ENCODE results near the gene BABAM2.
"Not testable (repeated sequence)": the region's sequence is repeated elsewhere in the genome, so short reads cannot be mapped to it uniquely, and the experiment has no call there.

The BABAM2 gene

DNA sequence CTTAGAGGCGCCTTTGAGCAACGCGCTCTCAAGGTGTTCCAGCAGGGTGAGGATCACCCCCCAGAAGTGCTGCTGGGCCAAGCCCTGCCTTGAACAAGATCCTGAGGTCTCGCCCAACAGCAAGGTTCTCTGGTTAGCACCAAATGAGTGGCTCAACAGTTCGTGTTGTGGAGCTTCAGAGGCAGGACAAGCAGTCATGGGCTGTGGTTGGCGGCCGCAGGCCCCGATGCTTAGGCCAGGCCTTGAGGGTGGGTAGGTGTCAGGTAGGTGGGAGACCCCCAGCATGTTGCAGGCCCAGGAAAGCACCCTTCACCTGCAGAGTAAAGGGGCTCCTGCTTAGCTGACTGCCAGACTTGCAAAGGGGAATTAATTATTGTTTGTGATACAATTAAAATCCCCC lies 431.9 kb downstream of the BABAM2 start:
- no peak for DNase-seq

GRCh38 chr2:28322981-28323396 lies 432.5 kb downstream of the BABAM2 start:
- DNase-seq: no peak

GRCh38 chr2:28325173-28325566 lies 434.6 kb downstream of the BABAM2 start:
- DNase-seq: no peak

GRCh38 chr2:28325567-28326468 lies 435.3 kb downstream of the BABAM2 start:
- DNase-seq: peak; percentile 26

DNA sequence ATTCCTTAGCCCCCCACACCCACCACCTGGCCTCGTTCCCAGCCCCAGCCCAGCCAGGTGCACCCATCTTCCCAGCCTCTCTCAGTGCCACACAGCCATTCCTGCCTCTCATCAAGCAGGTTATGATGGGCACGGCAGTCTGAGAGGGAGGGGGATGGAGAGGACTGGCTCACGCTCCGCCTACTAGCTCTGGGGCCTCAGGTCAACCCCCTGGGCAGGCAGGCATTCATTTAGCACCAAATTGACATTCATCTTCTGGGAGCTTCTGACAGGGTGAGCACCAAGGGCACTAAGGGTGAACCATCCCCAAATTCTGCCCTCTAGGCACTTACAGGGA lies 435.9 kb downstream of the BABAM2 start:
- no peak for DNase-seq

DNA sequence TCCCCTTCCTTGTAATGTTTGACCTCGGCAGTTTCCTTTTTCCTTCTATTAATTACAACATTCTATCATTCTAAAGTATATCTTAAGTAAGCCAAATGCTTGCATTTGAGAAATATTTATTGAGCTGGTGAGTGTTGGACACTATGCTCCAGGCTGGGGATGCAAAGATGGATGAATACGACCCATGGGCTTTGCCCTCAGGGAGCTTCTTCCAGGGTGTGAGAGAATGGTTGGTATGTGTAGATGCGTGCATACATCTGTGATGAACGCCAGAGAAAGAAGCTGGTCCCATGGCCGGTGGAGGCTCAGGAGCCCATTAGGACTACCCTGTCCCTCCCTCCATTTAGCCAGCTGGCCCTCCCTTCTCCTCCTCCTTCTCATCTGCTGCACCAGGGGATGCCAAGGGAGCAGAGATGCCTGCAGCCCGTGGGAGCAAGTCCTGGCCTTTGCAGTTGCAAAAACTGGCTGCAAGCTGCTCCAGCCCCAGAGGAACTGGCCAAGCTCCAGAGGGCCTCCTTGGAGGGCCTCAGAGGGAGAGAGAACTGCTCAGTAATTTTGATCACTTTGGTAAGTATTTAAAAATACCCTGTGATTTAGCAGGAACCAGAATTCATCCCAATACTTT lies 436.5 kb downstream of the BABAM2 start:
- DNase-seq: no peak

DNA sequence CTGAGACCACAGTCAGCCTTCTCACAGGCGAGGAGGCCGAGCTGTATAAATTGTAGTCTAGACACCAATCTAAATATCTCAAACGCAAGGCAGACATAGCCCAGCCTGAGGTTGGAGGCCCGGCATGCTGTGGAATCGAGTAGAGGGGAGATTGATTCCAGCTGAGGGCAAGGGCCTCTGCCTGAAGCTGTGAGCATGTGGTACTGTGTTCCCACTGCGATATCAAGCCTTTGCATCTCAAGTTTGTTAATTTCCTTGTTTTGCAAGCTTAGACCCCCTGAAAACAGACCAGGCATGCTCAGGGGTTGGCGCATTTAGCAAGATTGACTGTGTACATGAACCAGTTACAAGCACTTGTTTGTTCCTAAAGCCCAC lies 437.0 kb downstream of the BABAM2 start:
- no peak for DNase-seq

- DNase-seq: no peak
These were observed 437.7 kb downstream of the BABAM2 start for GRCh38 chr2:28327956-28328922.

- no peak for DNase-seq
These were observed 438.7 kb downstream of the BABAM2 start for GRCh38 chr2:28329184-28329583.

DNA sequence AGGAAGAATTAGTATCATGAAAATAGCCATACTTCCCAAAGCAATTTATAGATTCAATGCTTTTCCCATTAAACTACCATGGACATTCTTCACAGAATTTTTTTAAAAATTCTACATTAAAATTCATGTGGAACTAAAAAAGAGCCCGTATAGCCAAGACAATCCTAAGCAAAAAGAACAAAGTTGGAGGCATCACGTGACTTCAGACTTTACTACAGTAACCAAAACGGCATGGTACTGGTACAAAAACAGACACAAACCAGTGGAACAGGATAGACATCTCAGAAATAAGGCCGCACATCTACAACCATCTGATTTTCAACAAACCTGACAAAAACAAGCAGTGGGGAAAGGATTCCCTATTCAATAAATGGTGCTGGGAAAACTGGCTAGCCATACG lies 440.2 kb downstream of the BABAM2 start:
- DNase-seq: not testable (repeated sequence)

GRCh38 chr2:28331797-28332196 lies 441.3 kb downstream of the BABAM2 start:
- DNase-seq: not testable (repeated sequence)

DNA sequence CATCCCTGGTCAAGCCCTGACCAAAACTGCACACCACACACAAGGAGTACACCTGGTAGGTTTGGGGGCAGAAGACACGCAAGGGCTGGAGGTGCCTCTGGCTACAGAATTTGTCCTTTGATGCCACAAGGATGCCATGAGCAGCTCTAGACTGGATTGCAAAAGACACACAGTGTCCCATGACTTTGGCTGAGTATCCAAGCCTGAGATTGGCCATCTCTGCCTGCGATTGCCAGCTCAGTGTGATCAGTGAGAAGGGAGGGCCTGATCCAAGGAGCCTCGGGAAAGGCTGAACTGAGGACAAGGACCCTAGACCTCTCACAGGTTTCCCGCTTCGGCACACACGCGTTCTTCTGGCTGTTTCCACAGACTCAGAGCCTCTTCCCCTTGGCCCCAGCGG lies 442.2 kb downstream of the BABAM2 start:
- no peak for DNase-seq

DNA sequence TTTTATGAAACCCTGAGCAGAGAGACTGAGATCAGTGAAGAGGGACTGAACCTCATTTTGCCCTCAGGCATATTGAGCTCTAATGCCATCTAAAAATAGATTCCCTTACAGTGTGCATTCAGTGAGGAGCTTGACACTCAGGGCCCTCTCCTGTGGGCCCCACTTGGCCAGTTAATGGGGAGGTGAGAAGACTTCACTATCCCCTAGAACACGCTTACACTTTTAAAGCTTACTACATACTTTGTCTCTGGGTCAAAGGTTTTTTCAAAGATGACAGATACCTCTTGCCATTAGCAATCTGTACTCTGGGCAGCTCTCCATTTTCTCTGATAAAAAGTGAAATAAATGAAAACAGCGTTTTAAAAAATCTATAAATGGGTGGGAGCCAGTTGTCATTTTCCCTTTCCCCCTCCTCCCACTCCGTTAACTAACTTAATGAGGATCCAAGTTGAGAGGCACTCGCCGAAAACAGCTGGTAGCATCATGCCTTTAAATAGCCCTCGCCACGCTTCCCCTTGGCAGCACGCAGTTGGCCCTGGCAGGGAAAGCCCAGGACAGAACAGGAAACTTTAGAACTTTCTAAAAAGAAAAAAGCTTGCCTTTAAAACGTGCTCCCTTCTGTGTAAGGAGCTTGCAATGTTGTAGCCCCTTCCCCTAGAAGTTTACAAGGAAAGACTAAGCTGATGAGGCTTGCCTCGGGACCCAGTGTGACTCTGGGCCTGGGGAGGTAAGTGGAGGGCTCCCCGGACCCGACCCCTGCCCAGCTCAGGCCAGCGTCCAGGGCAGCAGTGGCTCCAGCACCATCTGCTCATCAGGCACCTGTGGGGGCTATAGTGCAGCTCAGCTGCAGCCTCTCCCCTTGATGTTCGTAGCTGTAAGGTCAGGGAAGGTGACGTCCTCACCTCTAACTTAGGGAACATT lies 443.3 kb downstream of the BABAM2 start:
- no peak for DNase-seq

- DNase-seq: no peak
These were observed 444.0 kb downstream of the BABAM2 start for GRCh38 chr2:28334527-28334894.

- DNase-seq: not testable (repeated sequence)
These were observed 444.7 kb downstream of the BABAM2 start for GRCh38 chr2:28335265-28335664.

GRCh38 chr2:28335666-28336065 lies 445.1 kb downstream of the BABAM2 start:
- DNase-seq: no peak

DNA sequence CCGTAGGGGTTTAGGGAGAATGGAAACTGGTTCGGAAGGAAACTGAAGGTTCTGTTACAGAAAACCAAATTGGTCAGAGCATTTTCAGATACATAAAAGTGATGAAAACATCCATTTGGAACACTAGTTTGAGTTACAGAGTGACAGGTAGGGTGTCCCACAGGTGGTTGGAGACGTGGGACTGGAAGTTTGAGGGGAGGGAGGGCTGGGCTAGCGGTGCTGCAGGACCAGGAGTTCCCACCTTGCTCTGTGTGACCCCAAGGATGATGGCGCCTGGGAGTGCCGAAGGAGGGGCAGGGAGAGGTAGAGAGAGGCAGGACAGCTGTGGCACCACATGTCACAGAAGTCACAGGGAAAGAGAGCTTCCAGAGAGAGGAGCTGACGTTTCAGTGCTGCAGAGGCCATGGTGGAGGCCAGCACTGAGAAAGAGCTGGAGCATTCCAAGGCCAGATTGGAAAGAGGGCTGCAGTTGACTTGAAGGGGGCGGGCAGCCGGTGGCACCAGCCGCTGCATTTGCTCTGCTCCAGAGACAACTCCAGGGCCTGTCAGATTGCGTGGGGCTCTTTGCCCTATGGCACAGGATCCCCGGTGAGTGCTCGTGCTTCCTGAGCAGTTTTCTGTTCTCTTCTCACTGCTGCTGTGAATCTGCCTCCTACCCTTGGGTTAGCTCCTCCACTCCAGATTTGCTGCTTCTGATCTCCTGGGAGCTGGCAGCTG lies 445.9 kb downstream of the BABAM2 start:
- DNase-seq: no peak

GRCh38 chr2:28336982-28337627 lies 446.6 kb downstream of the BABAM2 start:
- no peak for DNase-seq

GRCh38 chr2:28338046-28338817 lies 447.7 kb downstream of the BABAM2 start:
- DNase-seq: no peak

DNA sequence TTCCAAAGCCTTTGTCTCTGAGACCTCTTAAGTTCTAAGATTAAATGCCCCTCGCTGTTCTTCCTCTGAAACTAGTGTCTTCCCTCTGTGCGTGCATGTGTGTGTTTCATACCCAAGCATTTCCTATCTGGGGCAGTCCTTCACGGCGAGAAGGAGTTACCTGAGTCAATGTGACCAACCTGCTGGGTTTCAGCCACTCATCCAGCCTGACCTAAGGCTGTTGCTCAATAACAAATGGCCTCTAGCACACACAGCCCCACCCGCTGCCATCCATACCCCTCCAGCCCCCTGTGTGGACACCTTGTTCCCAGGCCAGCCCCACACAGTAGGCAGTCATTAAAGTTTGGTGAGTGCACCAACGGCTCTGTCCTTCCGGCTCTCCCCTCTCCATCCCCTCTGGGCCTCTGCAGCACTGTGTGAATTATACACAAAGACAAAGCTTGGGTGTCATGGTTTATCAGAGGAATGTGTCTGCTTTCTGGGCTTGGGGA lies 448.3 kb downstream of the BABAM2 start:
- no peak for DNase-seq
